HepG2 (cell line): ENCODE results near the gene SSNA1. TPM values are rescaled to one million over a fixed set of nuclear protein-coding genes. Genes with fewer than 3 reads are reported as not detected.
A peak's percentile ranks its signal among the peaks of the same experiment; 100 is the strongest.

ENCODE experiments used
- CEBPG ChIP-seq: IDR thresholded peaks from 2 replicates; pipeline ENCODE4 v1.6.1; 2016
- ETV6 ChIP-seq: sonication (generic); formaldehyde crosslinking; conservative IDR thresholded peaks from 2 replicates; pipeline ENCODE4 v1.4.0; 2020; ENCODE audit warnings: missing genetic modification reagents
- EZH2 ChIP-seq: conservative IDR thresholded peaks from 2 replicates; pipeline ENCODE4 v1.6.1; 2012; ENCODE audit warnings: mild to moderate bottlenecking, low read depth, low read length, moderate library complexity
- HMGXB3 ChIP-seq: sonication (generic); formaldehyde crosslinking; IDR thresholded peaks from 2 replicates; pipeline ENCODE4 v1.4.0; 2020; ENCODE audit warnings: missing genetic modification reagents, borderline replicate concordance
- MBD4 ChIP-seq: IDR thresholded peaks from 2 replicates; pipeline ENCODE4 v1.6.1; 2012; ENCODE audit warnings: low read length, inconsistent platforms, borderline replicate concordance
- MXI1 ChIP-seq: IDR thresholded peaks from 3 replicates; pipeline ENCODE4 v1.6.1; 2012; ENCODE audit warnings: low read depth, low read length, inconsistent platforms, borderline replicate concordance
- NFAT5 ChIP-seq: sonication (generic); formaldehyde crosslinking; IDR thresholded peaks from 2 replicates; pipeline ENCODE4 v1.4.0; 2020; ENCODE audit warnings: missing genetic modification reagents
- PHF21A ChIP-seq: sonication (generic); formaldehyde crosslinking; IDR thresholded peaks from 2 replicates; pipeline ENCODE4 v1.5.0; 2020; ENCODE audit warnings: mild to moderate bottlenecking, missing genetic modification reagents
- PTBP1 ChIP-seq: fragments of 200-400 bp; formaldehyde crosslinking; IDR thresholded peaks from 2 replicates; pipeline ENCODE4 v1.6.1; 2018; ENCODE audit warnings: low read length, low read depth; ENCODE audit not compliant: poor library complexity, severe bottlenecking
- SMARCC2 ChIP-seq: fragments of 450-650 bp; IDR thresholded peaks from 2 replicates; pipeline ENCODE4 v1.6.1; 2017; ENCODE audit warnings: antibody characterized with exemption, mild to moderate bottlenecking
- SRSF9 ChIP-seq: fragments of 200-400 bp; formaldehyde crosslinking; IDR thresholded peaks from 2 replicates; pipeline ENCODE4 v1.6.1; 2018; ENCODE audit warnings: borderline replicate concordance, mild to moderate bottlenecking, low read depth, low read length; ENCODE audit not compliant: insufficient read depth, poor library complexity, severe bottlenecking
- XRCC5 ChIP-seq: fragments of 200-400 bp; formaldehyde crosslinking; optimal IDR thresholded peaks from 2 replicates; pipeline ENCODE3; 2017; ENCODE audit warnings: mild to moderate bottlenecking, low read length
- ZC3H13 ChIP-seq: sonication (generic); formaldehyde crosslinking; IDR thresholded peaks from 2 replicates; pipeline ENCODE4 v1.8.1; 2023; ENCODE audit warnings: mild to moderate bottlenecking, missing genetic modification reagents, moderate library complexity
- ZFAT ChIP-seq: sonication (generic); formaldehyde crosslinking; conservative IDR thresholded peaks from 2 replicates; pipeline ENCODE4 v1.8.1; 2023; ENCODE audit warnings: missing genetic modification reagents, inconsistent platforms
- ZNF253 ChIP-seq: sonication (generic); formaldehyde crosslinking; IDR thresholded peaks from 2 replicates; pipeline ENCODE4 v1.8.0; 2022; ENCODE audit warnings: mild to moderate bottlenecking, missing genetic modification reagents, borderline replicate concordance
- ZNF264 ChIP-seq: sonication (generic); formaldehyde crosslinking; IDR thresholded peaks from 2 replicates; pipeline ENCODE4 v1.4.0; 2020; ENCODE audit warnings: missing genetic modification reagents
- ZNF430 ChIP-seq: sonication (generic); formaldehyde crosslinking; IDR thresholded peaks from 2 replicates; pipeline ENCODE4 v1.9.0; 2021; ENCODE audit warnings: mild to moderate bottlenecking, missing genetic modification reagents
- ZNF570 ChIP-seq: sonication (generic); formaldehyde crosslinking; IDR thresholded peaks from 2 replicates; pipeline ENCODE4 v1.4.0; 2020; ENCODE audit warnings: mild to moderate bottlenecking, missing genetic modification reagents, borderline replicate concordance
- ZNF607 ChIP-seq: sonication (generic); formaldehyde crosslinking; IDR thresholded peaks from 2 replicates; pipeline ENCODE4 v1.5.1; 2020; ENCODE audit warnings: missing genetic modification reagents, mild to moderate bottlenecking, borderline replicate concordance
- ZNF678 ChIP-seq: sonication (generic); formaldehyde crosslinking; IDR thresholded peaks from 2 replicates; pipeline ENCODE4 v1.4.0; 2020; ENCODE audit warnings: mild to moderate bottlenecking, missing genetic modification reagents
- ZZZ3 ChIP-seq: sonication (generic); formaldehyde crosslinking; IDR thresholded peaks from 2 replicates; pipeline ENCODE4 v1.4.0; 2020; ENCODE audit warnings: missing genetic modification reagents, mild to moderate bottlenecking, borderline replicate concordance
- polyA plus RNA-seq, 8 experiments: library from polyadenylated mRNA; depleted of rRNA in 3 of 8; stranded (reverse) in 7 of 8; unstranded in 1 of 8; fragments of >200 nt; fragmentation: Illumina TruSeq in 4 of 8; extraction: Trizol in 4 of 8; gene quantifications; 2 replicates each; pipeline versions ENCODE4 v1.2.1 to v1.2.3, GENCODE V29; 2011 to 2016; ENCODE audit warnings: low read depth in 4 of 8, missing spikeins in 1 of 8, mixed read lengths in 1 of 8; ENCODE audit not compliant: insufficient read depth in 1 of 8
- total RNA-seq, 5 experiments: library from RNA; depleted of rRNA; stranded (reverse); fragments of >200 nt; fragmentation: Illumina TruSeq; extraction: Trizol; gene quantifications; 2 replicates each; pipeline ENCODE4 v1.2.3, GENCODE V29; 2016; ENCODE audit warnings: low read depth in 1 of 5

SSNA1 gene
- total and polyA plus RNA-seq, 2 of the 13 experiments (the other 11 are each of a cell fraction or from before 2014, with no cell fraction given) = 35.9 to 49.4 TPM

DNA sequence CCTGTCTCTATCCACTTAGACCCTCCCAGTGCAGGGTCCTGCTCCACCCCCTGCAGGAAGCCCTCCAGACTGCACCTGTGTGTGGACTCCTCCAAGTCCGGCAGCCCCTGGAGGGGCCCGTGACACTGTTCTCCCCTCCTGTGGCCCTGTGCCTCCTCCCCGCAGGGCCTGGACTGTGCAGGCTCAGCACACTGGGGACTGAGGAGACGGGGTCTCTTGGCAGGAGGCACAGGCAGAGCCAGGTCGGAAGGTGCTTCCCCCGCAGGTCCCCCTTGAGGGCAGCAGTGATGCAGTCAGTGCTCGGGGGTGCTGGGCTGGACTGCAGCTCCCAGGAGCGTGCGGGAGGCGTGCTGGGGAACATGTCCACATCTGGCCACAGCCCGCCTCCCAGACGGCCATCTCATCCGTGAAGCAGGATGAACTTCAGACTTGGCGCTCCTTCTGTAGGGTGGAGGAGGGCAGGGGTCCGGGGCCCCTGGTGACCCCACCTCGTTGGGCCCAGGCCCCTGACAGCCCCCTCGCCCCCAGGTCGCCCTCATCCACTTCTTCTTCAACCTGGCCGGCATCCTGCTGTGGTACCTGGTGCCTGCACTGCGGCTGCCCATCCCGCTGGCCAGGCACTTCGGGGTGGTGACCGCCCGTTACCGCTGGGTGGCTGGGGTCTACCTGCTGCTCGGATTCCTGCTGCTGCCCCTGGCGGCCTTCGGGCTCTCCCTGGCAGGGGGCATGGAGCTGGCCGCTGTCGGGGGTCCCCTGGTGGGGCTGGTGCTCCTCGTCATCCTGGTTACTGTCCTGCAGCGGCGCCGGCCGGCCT is 47.2 kb downstream of the SSNA1 start (continued):
- TF ChIP-seq HMGXB3 (CRISPR knock-in tag) (peak; percentile 68; the same call in 1 of the 2 replicates), CEBPG (CRISPR knock-in tag) (no peak), ZNF570 (CRISPR knock-in tag) (no peak), ZNF430 (CRISPR knock-in tag) (peak; percentile 38; the same call in 1 of the 2 replicates), SRSF9 (no peak), ZNF607 (CRISPR knock-in tag) (peak; percentile 16; the same call in 1 of the 2 replicates), PTBP1 (no peak), MBD4 (no peak), ETV6 (no peak), ZNF264 (CRISPR knock-in tag) (peak; percentile 47; the same call in 1 of the 2 replicates), ZZZ3 (CRISPR knock-in tag) (no peak), PHF21A (CRISPR knock-in tag) (no peak), EZH2 (no peak), ZNF678 (CRISPR knock-in tag) (peak; percentile 19; the same call in 1 of the 2 replicates), XRCC5 (no peak), ZNF253 (CRISPR knock-in tag) (no peak), ZC3H13 (0 out of 2 replicates have a peak, but pooled peaks have one; percentile 27), NFAT5 (CRISPR knock-in tag) (no peak), SMARCC2 (no peak), ZFAT (no peak), MXI1 (peak; percentile 1; the same call in 1 of the 3 replicates)
